H1 (cell line): ENCODE data around the gene FRMD4A. TPM values are rescaled to one million over a fixed set of nuclear protein-coding genes. Genes with fewer than 3 reads are reported as not detected.

Experiments
- CTCF ChIA-PET: fragments of 300-600 bp; sonication (Branson Sonifier 250); formaldehyde crosslinking; loops from one replicate; lab custom pipeline; 2021; ENCODE audit not compliant: partially characterized antibody; lab: Charles Lee
- POLR2A ChIA-PET: fragments of 300-600 bp; sonication (Branson Sonifier 250); formaldehyde crosslinking; loops from one replicate; lab custom pipeline; 2021; ENCODE audit warnings: inconsistent platforms; ENCODE audit not compliant: partially characterized antibody; lab: Charles Lee
- DNase-seq, 2 experiments: peaks; one replicate each; pipeline versions ENCODE4 v3.0.0 to v3.0.0-alpha.2; 2010 to 2022; ENCODE audit warnings: low spot score in 2 of 2, low read depth in 1 of 2, mixed read lengths in 1 of 2
- FAIRE-seq: peaks from 2 replicates; lab custom pipeline; 2011; peaks lifted over from hg19 to GRCh38; lab: Jason Lieb, UNC
- H2AFZ ChIP-seq: 2 replicates; pipeline ENCODE4 v1.8.1; 2012; ENCODE audit warnings: low read length, inconsistent platforms
- H2AK5ac ChIP-seq: 2 replicates; pipeline ENCODE4 v1.6.1; 2013; ENCODE audit warnings: low read depth, low read length
- H2BK120ac ChIP-seq: replicated peaks from 2 replicates; pipeline ENCODE3; 2013; ENCODE audit warnings: low read depth, low read length, inconsistent platforms
- H2BK12ac ChIP-seq: 2 replicates; pipeline ENCODE4 v1.6.1; 2013; ENCODE audit warnings: low read depth, low read length
- H2BK15ac ChIP-seq: 2 replicates; pipeline ENCODE4 v1.6.1; 2013; ENCODE audit warnings: low read length
- H2BK20ac ChIP-seq: 2 replicates; pipeline ENCODE4 v1.6.1; 2013; ENCODE audit warnings: low read length
- H2BK5ac ChIP-seq: 2 replicates; pipeline ENCODE4 v1.6.1; 2013; ENCODE audit warnings: low read depth, low read length
- H3K14ac ChIP-seq: 2 replicates; pipeline ENCODE4 v1.6.1; 2013; ENCODE audit warnings: inconsistent platforms; ENCODE audit not compliant: insufficient read length
- H3K18ac ChIP-seq: 2 replicates; pipeline ENCODE4 v1.6.1; 2013; ENCODE audit warnings: low read length; ENCODE audit errors: extremely low read depth
- H3K23ac ChIP-seq: 2 replicates; pipeline ENCODE4 v1.6.1; 2013; ENCODE audit warnings: inconsistent platforms; ENCODE audit not compliant: insufficient read length
- H3K23me2 ChIP-seq: 2 replicates; pipeline ENCODE4 v1.6.1; 2013; ENCODE audit warnings: low read depth, low read length
- H3K27ac ChIP-seq: 2 replicates; pipeline ENCODE4 v1.6.1; 2011; ENCODE audit warnings: low read depth, low read length, inconsistent platforms
- H3K27me3 ChIP-seq, 4 experiments: replicated peaks in 1 of 4; 1 replicate in 1 of 4; 2 replicates in 3 of 4; pipeline versions ENCODE4 v1.6.1 to v1.8.1; 2011 to 2013; ENCODE audit warnings: low read length in 3 of 4, mild to moderate bottlenecking in 3 of 4, inconsistent platforms in 2 of 4, mixed read lengths in 2 of 4, moderate library complexity in 1 of 4; ENCODE audit not compliant: control insufficient read depth in 3 of 4, insufficient read depth in 3 of 4; ENCODE audit errors: extremely low read depth in 1 of 4
- H3K36me3 ChIP-seq, 4 experiments: 2 replicates each; pipeline versions ENCODE4 v1.6.1 to v1.8.1; 2011 to 2013; ENCODE audit warnings: mild to moderate bottlenecking in 4 of 4, low read length in 3 of 4, moderate library complexity in 2 of 4, control low read depth in 1 of 4, inconsistent platforms in 1 of 4; ENCODE audit not compliant: insufficient read depth in 4 of 4, control insufficient read depth in 2 of 4
- H3K4ac ChIP-seq: replicated peaks from 2 replicates; pipeline ENCODE3; 2013; ENCODE audit warnings: low read length, low read depth, mixed read lengths, inconsistent platforms; ENCODE audit not compliant: insufficient read length
- H3K4me1 ChIP-seq, 4 experiments: replicated peaks in 1 of 4; 1 replicate in 1 of 4; 2 replicates in 3 of 4; pipeline versions ENCODE4 v1.6.1 to v1.8.1; 2011 to 2013; ENCODE audit warnings: low read length in 3 of 4, inconsistent platforms in 2 of 4, mixed read lengths in 1 of 4; ENCODE audit not compliant: insufficient read depth in 4 of 4, control insufficient read depth in 3 of 4
- H3K4me2 ChIP-seq, 2 experiments: 2 replicates each; pipeline versions ENCODE4 v1.6.1 to v1.8.1; 2011 to 2013; ENCODE audit warnings: low read depth in 2 of 2, low read length in 2 of 2, control low read depth in 1 of 2, inconsistent platforms in 1 of 2, mild to moderate bottlenecking in 1 of 2; ENCODE audit not compliant: insufficient read depth in 1 of 2
- H3K4me3 ChIP-seq, 4 experiments: fragments of 200-600, 300-600 bp in 1 of 4; sonication (generic), shearing (Covaris generic), sonication (Bioruptor Twin) in 1 of 4; 2 replicates each; pipeline versions ENCODE4 v1.5.1 to v1.8.1; 2011 to 2016; ENCODE audit warnings: low read length in 4 of 4, low read depth in 3 of 4, control low read depth in 2 of 4, inconsistent platforms in 2 of 4, mild to moderate bottlenecking in 2 of 4, mixed read lengths in 1 of 4, moderate library complexity in 1 of 4; ENCODE audit not compliant: insufficient read depth in 2 of 4; ENCODE audit errors: extremely low read depth in 1 of 4
- H3K56ac ChIP-seq: replicated peaks from 2 replicates; pipeline ENCODE3; 2013; ENCODE audit warnings: low read depth, mild to moderate bottlenecking, mixed read lengths, low read length, inconsistent platforms; ENCODE audit not compliant: insufficient read length
- H3K79me1 ChIP-seq: 2 replicates; pipeline ENCODE4 v1.6.1; 2013; ENCODE audit warnings: low read depth, low read length, control low read depth
- H3K79me2 ChIP-seq, 2 experiments: 2 replicates each; pipeline versions ENCODE4 v1.6.1 to v1.8.1; 2012 to 2013; ENCODE audit warnings: low read length in 2 of 2, mild to moderate bottlenecking in 2 of 2, inconsistent platforms in 1 of 2; ENCODE audit not compliant: insufficient read depth in 2 of 2, control insufficient read depth in 1 of 2
- H3K9ac ChIP-seq, 4 experiments: replicated peaks in 1 of 4; 1 replicate in 1 of 4; 2 replicates in 3 of 4; pipeline versions ENCODE4 v1.6.1 to v1.8.1; 2011 to 2013; ENCODE audit warnings: low read depth in 3 of 4, low read length in 3 of 4, control low read depth in 2 of 4, mild to moderate bottlenecking in 2 of 4, moderate library complexity in 2 of 4, inconsistent platforms in 1 of 4; ENCODE audit errors: extremely low read depth in 1 of 4
- H3K9me3 ChIP-seq, 2 experiments: 2 replicates each; pipeline versions ENCODE4 v1.6.1 to v1.8.1; 2012 to 2013; ENCODE audit warnings: mild to moderate bottlenecking in 2 of 2, moderate library complexity in 2 of 2, control low read depth in 1 of 2, inconsistent platforms in 1 of 2, low read depth in 1 of 2, low read length in 1 of 2, mixed read lengths in 1 of 2; ENCODE audit not compliant: insufficient read depth in 2 of 2
- H4K20me1 ChIP-seq, 2 experiments: replicated peaks in 1 of 2; 2 replicates each; pipeline versions ENCODE3 to v1.8.1; 2011 to 2013; ENCODE audit warnings: inconsistent platforms in 2 of 2, low read length in 2 of 2, mild to moderate bottlenecking in 1 of 2; ENCODE audit not compliant: insufficient read depth in 2 of 2, control insufficient read depth in 1 of 2
- H4K5ac ChIP-seq: 2 replicates; pipeline ENCODE4 v1.6.1; 2013; ENCODE audit warnings: low read length, low read depth, mixed read lengths, inconsistent platforms; ENCODE audit not compliant: insufficient read length
- H4K8ac ChIP-seq: 2 replicates; pipeline ENCODE4 v1.8.0; 2013; ENCODE audit warnings: mild to moderate bottlenecking, moderate library complexity, low read length, inconsistent platforms; ENCODE audit not compliant: insufficient read depth; ENCODE audit errors: extremely low read depth
- H4K91ac ChIP-seq: replicated peaks from 2 replicates; pipeline ENCODE3; 2013; ENCODE audit warnings: low read length, mixed read lengths, inconsistent platforms; ENCODE audit not compliant: insufficient read length
- KDM4A ChIP-seq: IDR thresholded peaks from one replicate; pipeline ENCODE4 v1.7.1; 2012; ENCODE audit warnings: low read depth, mild to moderate bottlenecking, moderate library complexity, low read length, inconsistent platforms; ENCODE audit not compliant: severe bottlenecking
- SIRT6 ChIP-seq: IDR thresholded peaks from one replicate; pipeline ENCODE4 v1.7.1; 2012; ENCODE audit warnings: low read length, inconsistent platforms
- ZNF274 ChIP-seq: IDR thresholded peaks from 2 replicates; pipeline ENCODE4 v1.7.0; 2012; ENCODE audit warnings: low read length, borderline replicate concordance; ENCODE audit errors: extremely low read depth
- WGBS, 2 experiments: shearing (Covaris generic) in 1 of 2; methylation state at CpG; one replicate each; pipeline versions ENCODE4 v1.1.6 to v1.1.7; 2013 to 2015; ENCODE audit warnings: low lambda C conversion rate in 2 of 2, mixed read lengths in 2 of 2, inconsistent platforms in 1 of 2, low coverage in 1 of 2, missing lambda C conversion rate in 1 of 2; ENCODE audit not compliant: insufficient replicate concordance in 2 of 2, insufficient coverage in 1 of 2, insufficient read length in 1 of 2; ENCODE audit errors: extremely low coverage in 1 of 2, missing lambda C conversion rate in 1 of 2; 5-methylcytosine and 5-hydroxymethylcytosine counted together
- polyA plus RNA-seq, 7 experiments: library from polyadenylated mRNA; depleted of rRNA in 3 of 7; stranded (reverse) in 5 of 7; unstranded in 2 of 7; fragments of >200 nt in 5 of 7; fragments of 200-250 nt in 2 of 7; gene quantifications; 1 replicate in 5 of 7; 2 replicates in 1 of 7; 4 replicates in 1 of 7; pipeline versions ENCODE4 v1.2.1 to v1.2.3, GENCODE V29; 2011 to 2013; ENCODE audit warnings: missing spikeins in 2 of 7, mixed read lengths in 2 of 7
- total RNA-seq: library from RNA; stranded (reverse); fragmentation: NEBNext Ultra II Directional; extraction: Animal tissue kit (Norgen Biotek cat#: 25700); gene quantifications from 2 replicates; pipeline ENCODE4 v1.2.1, GENCODE V29; 2021

The FRMD4A gene
- total and polyA plus RNA-seq, 2 of the 8 experiments (the other 6 are each of a cell fraction or from before 2014, with no cell fraction given) = 38.6 to 39.6 TPM

GRCh38 chr10:13668126-13668525 is 662.6 kb downstream of the FRMD4A start:
- Histone ChIP-seq H3K18ac (no peak overlapping the region), H2AK5ac (no peak overlapping the region), H2BK15ac (no peak overlapping the region), H2BK20ac (no peak overlapping the region), H3K4me1 (peaks cover 0 to 8% (median 5%) of the 10 kb centered on the region in 4 experiments; a peak in 5 of 7 replicates), H2BK120ac (no peak overlapping the region), H4K8ac (no peak overlapping the region), H4K20me1 (peaks cover 0 to 5% of the 10 kb centered on the region in 2 experiments), H3K23me2 (no peaks in the 10 kb centered on the region), H4K91ac (no peak overlapping the region), H2AFZ (no peak overlapping the region), H3K4me3 (no peak overlapping the region), H3K27ac (no peak overlapping the region), H2BK5ac (no peak overlapping the region), H3K9ac (no peak overlapping the region), H3K9me3 (no peaks in the 10 kb centered on the region), H3K14ac (no peak overlapping the region), H3K23ac (no peak overlapping the region), H3K56ac (no peak overlapping the region), H3K79me1 (no peaks in the 10 kb centered on the region), H3K4me2 (no peak overlapping the region), H3K27me3 (no peaks in the 10 kb centered on the region), H4K5ac (no peak overlapping the region), H2BK12ac (no peak overlapping the region), H3K4ac (no peak overlapping the region), H3K79me2 (no peaks in the 10 kb centered on the region), H3K36me3 (peaks cover 2 to 25% (median 8%) of the 10 kb centered on the region in 4 experiments; a peak in 6 of 8 replicates)
- DNase-seq = no peak
- ChIA-PET CTCF (interaction anchor here (1.2 kb wide), 1 partner anchor 108 kb away, joined by 5 read pairs; no protein-coding TSS in a partner anchor), POLR2A (interaction anchor here (1.1 kb wide), 2 partner anchors 11 to 41 kb away, joined by 3 read pairs; no protein-coding TSS in a partner anchor)
- 88% methylated on average over 4 of the region's 4 CpGs; no CpG with 5 or more reads in 1 of the 2 experiments for WGBS, 2 experiments
- no peak for FAIRE-seq
- TF ChIP-seq ZNF274 (no peak), SIRT6 (no peak), KDM4A (no peak)
- TF ChIP-seq, all 59 proteins: peak for 0
